ENCODE measurements around the gene EHMT1. TPM values are rescaled to one million over a fixed set of nuclear protein-coding genes. Genes with fewer than 3 reads are reported as not detected.

EHMT1 gene
- total and polyA plus RNA-seq, 2 of the 8 experiments (the other 6 are each of a cell fraction or from before 2014, with no cell fraction given), result 95.7 to 163 TPM

DNA sequence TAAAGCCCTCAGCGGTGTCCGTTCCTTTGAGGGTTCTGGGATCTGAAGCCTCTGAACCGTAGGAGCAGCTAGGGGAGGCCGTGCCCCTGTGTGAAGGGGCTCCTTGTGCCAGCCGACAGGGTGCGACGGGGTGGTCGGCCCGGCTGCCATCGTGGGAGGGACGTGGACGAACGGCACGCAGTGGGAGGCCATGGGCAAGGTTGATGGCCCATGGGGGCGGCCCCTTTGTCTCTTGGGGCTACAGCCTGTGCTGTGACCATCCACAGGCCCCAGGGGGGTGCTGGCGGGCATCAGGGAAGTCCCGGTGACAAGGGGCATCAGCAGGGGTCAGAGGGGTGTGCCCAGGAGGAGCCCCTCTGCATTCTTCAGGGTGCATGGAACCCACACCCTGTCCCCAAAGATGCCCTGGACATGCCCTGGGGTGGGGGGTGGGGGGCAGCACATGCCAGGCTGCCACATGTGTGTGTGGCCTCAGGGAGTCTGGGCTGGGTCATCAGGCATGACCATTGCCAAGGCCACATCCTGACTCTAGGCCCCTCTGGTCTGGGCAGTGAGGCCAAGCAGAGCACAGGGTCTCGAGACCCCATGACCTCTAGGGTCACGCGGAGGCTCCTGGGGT is 209.2 kb downstream of the EHMT1 start (continued):
- TF ChIP-seq, protein P1, sequence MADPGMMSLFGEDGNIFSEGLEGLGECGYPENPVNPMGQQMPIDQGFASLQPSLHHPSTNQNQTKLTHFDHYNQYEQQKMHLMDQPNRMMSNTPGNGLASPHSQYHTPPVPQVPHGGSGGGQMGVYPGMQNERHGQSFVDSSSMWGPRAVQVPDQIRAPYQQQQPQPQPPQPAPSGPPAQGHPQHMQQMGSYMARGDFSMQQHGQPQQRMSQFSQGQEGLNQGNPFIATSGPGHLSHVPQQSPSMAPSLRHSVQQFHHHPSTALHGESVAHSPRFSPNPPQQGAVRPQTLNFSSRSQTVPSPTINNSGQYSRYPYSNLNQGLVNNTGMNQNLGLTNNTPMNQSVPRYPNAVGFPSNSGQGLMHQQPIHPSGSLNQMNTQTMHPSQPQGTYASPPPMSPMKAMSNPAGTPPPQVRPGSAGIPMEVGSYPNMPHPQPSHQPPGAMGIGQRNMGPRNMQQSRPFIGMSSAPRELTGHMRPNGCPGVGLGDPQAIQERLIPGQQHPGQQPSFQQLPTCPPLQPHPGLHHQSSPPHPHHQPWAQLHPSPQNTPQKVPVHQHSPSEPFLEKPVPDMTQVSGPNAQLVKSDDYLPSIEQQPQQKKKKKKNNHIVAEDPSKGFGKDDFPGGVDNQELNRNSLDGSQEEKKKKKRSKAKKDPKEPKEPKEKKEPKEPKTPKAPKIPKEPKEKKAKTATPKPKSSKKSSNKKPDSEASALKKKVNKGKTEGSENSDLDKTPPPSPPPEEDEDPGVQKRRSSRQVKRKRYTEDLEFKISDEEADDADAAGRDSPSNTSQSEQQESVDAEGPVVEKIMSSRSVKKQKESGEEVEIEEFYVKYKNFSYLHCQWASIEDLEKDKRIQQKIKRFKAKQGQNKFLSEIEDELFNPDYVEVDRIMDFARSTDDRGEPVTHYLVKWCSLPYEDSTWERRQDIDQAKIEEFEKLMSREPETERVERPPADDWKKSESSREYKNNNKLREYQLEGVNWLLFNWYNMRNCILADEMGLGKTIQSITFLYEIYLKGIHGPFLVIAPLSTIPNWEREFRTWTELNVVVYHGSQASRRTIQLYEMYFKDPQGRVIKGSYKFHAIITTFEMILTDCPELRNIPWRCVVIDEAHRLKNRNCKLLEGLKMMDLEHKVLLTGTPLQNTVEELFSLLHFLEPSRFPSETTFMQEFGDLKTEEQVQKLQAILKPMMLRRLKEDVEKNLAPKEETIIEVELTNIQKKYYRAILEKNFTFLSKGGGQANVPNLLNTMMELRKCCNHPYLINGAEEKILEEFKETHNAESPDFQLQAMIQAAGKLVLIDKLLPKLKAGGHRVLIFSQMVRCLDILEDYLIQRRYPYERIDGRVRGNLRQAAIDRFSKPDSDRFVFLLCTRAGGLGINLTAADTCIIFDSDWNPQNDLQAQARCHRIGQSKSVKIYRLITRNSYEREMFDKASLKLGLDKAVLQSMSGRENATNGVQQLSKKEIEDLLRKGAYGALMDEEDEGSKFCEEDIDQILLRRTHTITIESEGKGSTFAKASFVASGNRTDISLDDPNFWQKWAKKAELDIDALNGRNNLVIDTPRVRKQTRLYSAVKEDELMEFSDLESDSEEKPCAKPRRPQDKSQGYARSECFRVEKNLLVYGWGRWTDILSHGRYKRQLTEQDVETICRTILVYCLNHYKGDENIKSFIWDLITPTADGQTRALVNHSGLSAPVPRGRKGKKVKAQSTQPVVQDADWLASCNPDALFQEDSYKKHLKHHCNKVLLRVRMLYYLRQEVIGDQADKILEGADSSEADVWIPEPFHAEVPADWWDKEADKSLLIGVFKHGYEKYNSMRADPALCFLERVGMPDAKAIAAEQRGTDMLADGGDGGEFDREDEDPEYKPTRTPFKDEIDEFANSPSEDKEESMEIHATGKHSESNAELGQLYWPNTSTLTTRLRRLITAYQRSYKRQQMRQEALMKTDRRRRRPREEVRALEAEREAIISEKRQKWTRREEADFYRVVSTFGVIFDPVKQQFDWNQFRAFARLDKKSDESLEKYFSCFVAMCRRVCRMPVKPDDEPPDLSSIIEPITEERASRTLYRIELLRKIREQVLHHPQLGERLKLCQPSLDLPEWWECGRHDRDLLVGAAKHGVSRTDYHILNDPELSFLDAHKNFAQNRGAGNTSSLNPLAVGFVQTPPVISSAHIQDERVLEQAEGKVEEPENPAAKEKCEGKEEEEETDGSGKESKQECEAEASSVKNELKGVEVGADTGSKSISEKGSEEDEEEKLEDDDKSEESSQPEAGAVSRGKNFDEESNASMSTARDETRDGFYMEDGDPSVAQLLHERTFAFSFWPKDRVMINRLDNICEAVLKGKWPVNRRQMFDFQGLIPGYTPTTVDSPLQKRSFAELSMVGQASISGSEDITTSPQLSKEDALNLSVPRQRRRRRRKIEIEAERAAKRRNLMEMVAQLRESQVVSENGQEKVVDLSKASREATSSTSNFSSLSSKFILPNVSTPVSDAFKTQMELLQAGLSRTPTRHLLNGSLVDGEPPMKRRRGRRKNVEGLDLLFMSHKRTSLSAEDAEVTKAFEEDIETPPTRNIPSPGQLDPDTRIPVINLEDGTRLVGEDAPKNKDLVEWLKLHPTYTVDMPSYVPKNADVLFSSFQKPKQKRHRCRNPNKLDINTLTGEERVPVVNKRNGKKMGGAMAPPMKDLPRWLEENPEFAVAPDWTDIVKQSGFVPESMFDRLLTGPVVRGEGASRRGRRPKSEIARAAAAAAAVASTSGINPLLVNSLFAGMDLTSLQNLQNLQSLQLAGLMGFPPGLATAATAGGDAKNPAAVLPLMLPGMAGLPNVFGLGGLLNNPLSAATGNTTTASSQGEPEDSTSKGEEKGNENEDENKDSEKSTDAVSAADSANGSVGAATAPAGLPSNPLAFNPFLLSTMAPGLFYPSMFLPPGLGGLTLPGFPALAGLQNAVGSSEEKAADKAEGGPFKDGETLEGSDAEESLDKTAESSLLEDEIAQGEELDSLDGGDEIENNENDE (IDR thresholded peaks at IDR 0.05; ENCODE audit: insufficient replicate concordance, low read length), result no peak
- TF ChIP-seq POLR2AphosphoS5 (IDR thresholded peaks at IDR 0.05; ENCODE audit: low read depth, low read length) (no peak), ZNF274 (IDR thresholded peaks at IDR 0.05; ENCODE audit: borderline replicate concordance, extremely low read depth, low read length) (no peak), RBBP5 (IDR thresholded peaks at IDR 0.05; ENCODE audit: borderline replicate concordance, low read depth, low read length) (no peak), TEAD4 (IDR thresholded peaks at IDR 0.05; ENCODE audit: low read depth, low read length) (no peak), KDM1A (IDR thresholded peaks at IDR 0.05; ENCODE audit: borderline replicate concordance, low read length) (no peak), YY1 (IDR thresholded peaks at IDR 0.05; ENCODE audit: low read depth, low read length) (no peak), HDAC2 (IDR thresholded peaks at IDR 0.05; ENCODE audit: borderline replicate concordance in 1 of 2, low read depth in 2 of 2, low read length in 2 of 2) (no peak)

Measured in H1 (cell line).